NK-92 treated with Interleukin-12 subunit alpha and Interleukin-12 subunit beta, amount 100 ng/mL, for 24 hours (cell line): ENCODE results near the gene SEMA6B.

ENCODE experiments used
- DNase-seq: peaks from one replicate; lab custom pipeline; 2025; lab: John Stamatoyannopoulos, UW

SEMA6B gene

GRCh38 chr19:4525563-4526002 lies 33.9 kb downstream of the SEMA6B start:
- no peak for DNase-seq

GRCh38 chr19:4524808-4525562 lies 34.5 kb downstream of the SEMA6B start:
- peak; percentile 54 for DNase-seq

DNA sequence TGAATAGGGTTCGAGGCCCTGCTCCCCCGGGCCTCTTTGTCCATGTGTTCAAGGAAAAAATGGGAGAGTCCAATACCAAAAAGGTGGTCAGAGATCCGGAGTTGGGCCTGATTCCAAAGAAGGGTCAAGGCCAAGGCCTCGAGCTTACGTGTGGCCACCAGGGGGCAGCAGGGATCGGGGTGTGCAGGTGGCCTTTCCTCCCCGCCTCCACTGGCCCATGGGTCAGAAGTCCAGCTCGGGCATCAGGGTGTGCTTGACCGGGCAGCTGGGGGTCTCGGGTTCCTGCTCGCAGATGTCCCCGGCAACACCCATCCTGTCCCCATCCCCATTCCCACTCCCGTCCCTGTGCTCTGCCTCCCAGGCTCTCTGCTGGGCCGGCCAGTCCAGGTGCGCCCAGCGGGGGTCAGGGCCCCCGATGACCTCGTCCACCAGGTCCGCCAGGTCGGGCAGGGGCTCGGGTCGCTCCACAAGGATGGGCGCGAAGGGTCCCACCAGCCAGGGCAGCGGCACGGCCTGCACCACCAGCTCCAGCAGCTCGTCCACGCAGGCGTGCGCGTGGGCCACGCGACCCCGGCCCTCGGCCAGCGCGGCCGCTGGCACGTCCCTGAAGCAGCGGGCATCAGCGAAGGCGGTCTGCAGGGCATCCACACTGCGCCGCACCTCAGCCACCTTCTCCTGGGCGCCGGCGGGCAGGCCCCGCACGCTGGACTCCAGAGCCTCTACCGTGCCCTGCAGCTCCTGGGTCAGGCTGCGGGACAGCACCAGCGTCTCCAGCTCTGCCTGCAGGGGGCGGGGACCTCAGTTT lies 36.0 kb downstream of the SEMA6B start:
- peak; percentile 23 for DNase-seq

DNA sequence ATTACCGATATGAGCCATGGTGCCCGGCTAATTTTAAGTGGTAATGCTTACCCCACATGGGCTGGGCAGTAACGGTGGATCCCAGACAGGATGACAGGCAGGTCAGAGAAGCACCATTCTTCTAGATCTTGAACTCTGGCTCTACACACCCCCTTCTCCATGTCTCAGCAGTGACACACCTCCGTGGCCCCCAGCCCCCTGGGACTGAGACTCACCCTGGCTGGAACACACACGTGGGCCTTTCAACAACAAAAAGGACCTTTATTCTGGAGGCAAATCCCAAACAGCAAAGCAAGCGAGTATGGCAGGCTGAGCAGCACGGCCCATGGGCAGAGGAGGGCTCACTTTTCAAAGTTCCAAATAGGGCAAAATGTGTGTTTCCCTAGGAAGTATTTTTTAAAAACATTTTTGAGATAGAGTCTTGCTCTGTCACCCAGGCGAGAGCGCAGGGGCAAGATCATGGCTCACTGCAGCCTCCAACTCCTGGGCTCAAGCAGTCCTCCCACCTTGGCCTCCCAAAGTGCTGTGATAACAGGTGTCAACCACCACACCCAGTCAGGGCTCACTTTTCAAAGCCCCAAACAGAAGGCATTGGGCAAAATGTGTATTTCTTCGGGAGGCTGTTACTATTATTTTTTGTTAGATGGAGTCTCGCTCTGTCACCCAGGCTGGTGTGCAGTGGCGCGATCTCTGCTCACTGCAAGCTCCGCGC lies 37.0 kb downstream of the SEMA6B start:
- DNase-seq, result no peak

DNA sequence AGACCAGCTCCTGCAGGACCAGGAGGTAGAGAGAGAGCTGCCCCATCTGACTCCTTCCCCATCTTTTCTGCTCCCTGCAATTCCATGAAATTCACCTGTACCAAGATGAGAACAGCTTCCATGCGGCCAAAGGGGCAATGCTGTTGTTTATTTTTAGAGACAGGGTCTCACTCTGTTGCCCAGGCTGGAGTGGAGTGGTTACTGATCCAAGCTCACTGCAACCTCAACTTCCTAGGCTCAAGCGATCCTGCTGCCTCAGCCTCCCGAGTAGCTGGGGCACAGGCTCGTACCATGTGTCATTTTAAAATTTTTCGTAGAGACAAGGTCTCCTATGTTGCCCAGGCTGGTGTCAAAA lies 37.6 kb downstream of the SEMA6B start:
- no peak for DNase-seq

GRCh38 chr19:4521170-4521887 lies 38.2 kb downstream of the SEMA6B start:
- DNase-seq, result no peak

- no peak for DNase-seq
Measured at GRCh38 chr19:4519521-4520277, 39.8 kb downstream of the SEMA6B start.

- no peak for DNase-seq
Measured at GRCh38 chr19:4519172-4519496, 40.4 kb downstream of the SEMA6B start.

- DNase-seq, result no peak
Measured at GRCh38 chr19:4518345-4519171, 40.9 kb downstream of the SEMA6B start, which contains the start of gene PLIN4. TSS of gene PLIN4 (minus strand) at chr19:4518486. CDS start at chr19:4518272, 214 bp downstream.

GRCh38 chr19:4517451-4518057 lies 41.9 kb downstream of the SEMA6B start:
- DNase-seq, result no peak

- DNase-seq, result no peak
Measured at GRCh38 chr19:4516939-4517300, 42.6 kb downstream of the SEMA6B start.

DNA sequence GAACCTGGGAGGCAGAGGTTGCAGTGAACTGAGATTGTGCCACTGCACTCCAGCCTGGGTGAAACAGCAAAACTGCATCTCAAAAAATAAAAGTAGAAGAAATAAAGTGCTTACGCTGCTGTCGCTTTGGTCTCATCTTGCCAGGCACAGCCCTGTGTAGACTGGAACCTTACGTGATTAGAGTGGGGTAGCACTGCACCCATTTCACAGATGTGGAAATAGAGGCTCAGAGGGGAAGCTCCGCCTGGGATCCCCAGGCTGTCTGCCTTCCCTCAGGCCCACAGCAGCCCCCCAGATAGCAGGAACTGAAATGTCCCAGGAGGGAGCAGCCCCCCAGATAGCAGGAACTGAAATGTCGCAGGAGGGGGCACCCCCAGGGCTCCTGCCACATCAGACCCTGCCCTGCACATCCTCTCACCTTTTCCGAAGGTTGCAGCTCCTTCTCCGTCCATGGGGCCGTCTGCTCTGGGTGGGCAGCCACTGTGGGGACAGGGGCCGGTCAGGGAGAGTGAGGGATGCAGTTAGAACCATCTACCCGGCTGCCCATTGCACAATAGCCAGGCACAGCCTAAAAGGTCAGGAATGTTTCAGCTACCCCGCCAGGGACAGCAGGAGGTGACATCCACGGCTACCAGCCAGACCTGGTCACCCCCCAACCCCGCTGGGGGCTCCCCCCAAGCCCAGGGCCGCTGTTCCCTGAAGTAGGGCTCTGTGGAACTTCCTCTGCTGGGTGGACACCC lies 43.1 kb downstream of the SEMA6B start:
- no peak for DNase-seq

DNA sequence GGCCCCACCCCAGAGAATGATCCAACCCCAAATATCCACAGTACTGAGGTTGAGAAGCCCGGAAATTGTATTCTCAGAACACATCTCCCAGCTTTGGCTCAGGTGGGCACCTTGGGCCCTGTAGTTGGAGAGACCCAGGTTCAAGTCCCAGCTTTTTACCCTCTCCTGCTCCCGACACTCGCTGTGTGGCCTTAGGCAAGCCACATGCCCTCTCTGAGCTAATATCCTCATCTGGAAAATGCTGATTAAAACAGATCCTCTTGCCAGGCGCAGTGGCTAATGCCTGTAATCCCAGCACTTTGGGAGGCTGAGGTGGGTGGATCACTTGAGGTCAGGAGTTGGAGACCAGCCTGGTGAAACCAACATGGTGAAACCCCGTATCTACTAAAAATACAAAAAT lies 43.8 kb downstream of the SEMA6B start:
- no peak for DNase-seq

GRCh38 chr19:4513248-4513647 lies 46.2 kb downstream of the SEMA6B start:
- no peak for DNase-seq

DNA sequence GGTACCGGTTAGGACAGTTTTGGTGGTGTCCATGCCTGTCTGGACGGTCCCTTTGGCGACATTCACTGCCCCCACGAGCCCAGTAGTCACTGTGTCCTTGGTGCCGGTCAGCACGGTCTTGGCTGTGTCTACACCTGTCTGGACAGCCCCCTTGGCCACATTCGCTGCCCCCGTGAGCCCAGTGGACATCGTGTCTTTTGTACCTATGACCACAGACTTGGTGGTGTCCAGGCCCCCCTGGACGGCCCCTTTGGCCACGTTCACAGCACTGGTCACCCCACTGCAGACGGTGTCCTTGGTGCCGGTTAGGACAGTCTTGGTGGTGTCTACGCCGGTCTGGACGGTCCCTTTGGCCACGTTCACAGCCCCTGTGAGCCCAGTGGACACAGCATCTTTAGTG lies 47.4 kb downstream of the SEMA6B start:
- no peak for DNase-seq

DNA sequence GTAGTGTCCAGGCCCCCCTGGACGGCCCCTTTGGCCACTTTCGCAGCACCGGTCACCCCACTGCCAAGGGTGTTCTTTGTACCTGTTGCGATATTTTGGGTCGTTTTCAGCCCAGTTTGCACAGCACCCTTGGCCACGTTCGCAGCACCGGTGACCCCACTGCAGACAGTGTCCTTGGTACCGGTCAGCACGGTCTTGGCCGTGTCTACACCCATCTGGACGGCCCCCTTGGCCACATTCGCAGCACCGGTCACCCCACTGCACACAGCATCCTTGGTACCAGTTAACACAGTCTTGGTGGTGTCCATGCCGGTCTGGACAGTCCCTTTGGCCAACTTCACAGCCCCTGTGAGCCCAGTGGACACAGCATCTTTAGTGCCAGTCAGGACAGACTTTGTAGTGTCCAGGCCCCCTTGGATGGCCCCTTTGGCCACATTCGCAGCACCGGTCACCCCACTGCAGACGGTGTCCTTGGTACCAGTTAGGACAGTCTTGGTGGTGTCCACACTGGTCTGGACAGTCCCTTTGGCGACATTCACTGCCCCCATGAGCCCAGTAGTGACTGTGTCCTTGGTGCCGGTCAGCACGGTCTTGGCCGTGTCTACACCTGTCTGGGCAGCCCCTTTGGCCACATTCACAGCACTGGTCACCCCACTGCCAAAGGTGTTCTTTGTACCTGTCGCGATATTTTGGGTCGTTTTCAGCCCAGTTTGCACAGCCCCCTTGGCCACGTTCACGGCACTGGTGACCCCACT lies 48.0 kb downstream of the SEMA6B start:
- DNase-seq, result no peak

- no peak for DNase-seq
Measured at GRCh38 chr19:4510435-4511255, 48.8 kb downstream of the SEMA6B start.

DNA sequence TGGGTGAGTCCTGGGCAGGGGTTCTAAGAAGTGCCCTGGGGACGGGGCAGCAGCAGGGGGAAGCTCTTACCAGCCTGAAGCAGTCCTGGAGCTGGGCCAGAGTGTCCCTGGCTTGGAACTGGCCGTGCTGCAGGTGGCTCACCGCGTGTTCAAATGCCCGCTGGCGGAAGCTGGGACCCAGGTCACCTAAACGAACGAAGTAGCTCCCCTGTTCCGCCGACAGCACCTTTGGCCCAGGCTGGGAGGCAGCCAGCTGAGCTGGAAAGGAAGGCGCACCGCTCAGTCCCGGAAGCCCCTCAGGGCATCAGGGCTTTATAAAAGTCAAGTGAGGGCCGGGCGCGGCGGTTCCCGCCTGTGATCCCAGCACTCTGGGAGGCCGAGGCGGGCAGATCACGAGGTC lies 50.8 kb downstream of the SEMA6B start:
- DNase-seq, result no peak
